Stimulated activated CD8-positive, alpha-beta memory T cell treated with anti-CD3 and anti-CD28 coated beads, Interleukin-2, amount 100 ng/mL, for 1 hour (primary cell): ENCODE results near the gene CPSF4L.
A peak's percentile ranks its signal among the peaks of the same experiment; 100 is the strongest.
"Not testable (repeated sequence)": the region's sequence is repeated elsewhere in the genome, so short reads cannot be mapped to it uniquely, and the experiment has no call there.

Experiments
- DNase-seq, 2 donors: peaks; one replicate each; pipeline ENCODE4 v3.0.0-alpha.2; 2020; ENCODE audit warnings: low read depth in 2 of 2

The CPSF4L gene

GRCh38 chr17:73268582-73269328 lies 7.1 kb upstream of the CPSF4L start:
- DNase-seq = no peak

- DNase-seq = no peak
Measured at GRCh38 chr17:73267648-73268537, 6.2 kb upstream of the CPSF4L start.

- no peak for DNase-seq
Measured at GRCh38 chr17:73266796-73267195, 5.1 kb upstream of the CPSF4L start.

DNA sequence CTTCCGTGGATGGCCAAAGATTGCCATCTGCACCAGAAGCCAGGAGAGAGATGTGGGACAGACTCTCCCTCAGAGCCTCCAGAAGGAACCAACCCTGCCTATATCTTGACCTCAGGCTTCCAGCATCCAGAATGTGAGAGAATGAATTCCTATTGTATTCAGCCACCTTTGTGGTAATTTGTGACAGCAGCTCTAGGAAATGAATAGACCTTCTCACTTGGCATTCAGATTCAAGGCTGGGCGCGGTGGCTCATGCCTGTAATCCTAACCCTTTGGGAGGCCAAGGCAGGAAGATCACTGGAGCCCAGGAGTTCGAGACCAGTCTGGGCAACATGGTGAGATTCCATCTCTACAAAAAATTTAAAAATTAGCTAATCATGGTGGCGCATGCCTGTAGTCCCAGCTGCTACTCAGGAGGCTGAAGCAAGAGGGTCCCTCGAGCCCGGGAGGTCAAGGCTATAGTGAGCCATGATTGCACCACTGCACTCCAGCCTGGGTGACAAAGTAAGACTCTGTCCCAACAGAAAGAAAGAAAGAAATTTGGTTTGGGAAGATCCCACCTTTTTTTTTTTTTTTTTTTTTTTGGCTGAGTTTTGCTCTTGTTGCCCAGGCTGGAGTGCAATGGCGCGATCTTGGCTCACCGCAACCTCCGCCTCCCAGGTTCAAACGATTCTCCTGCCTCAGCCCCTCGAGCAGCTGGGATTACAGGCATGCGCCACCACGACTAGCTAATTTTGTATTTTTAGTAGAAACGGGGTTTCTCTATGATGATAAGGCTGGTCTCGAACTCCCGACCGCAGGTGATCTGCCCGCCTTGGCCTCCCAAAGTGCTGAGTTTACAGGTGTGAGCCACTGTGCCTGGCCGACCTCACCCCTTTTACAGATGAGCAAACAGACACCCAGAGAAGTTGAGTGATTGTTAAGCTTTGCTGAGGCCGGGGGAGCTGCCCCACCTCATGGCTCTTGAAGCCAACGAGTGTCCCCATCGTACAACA lies 4.3 kb upstream of the CPSF4L start:
- no peak for DNase-seq

GRCh38 chr17:73264448-73264847 lies 2.8 kb upstream of the CPSF4L start:
- not testable (repeated sequence) for DNase-seq

GRCh38 chr17:73262676-73263642 lies 1.3 kb upstream of the CPSF4L start:
- DNase-seq = no peak

GRCh38 chr17:73261952-73262675 lies 434 bp upstream of the CPSF4L start:
- no peak for DNase-seq

GRCh38 chr17:73257516-73257915 lies 4.2 kb downstream of the CPSF4L start:
- no peak for DNase-seq

- DNase-seq = no peak
Measured at GRCh38 chr17:73256220-73256619, 5.5 kb downstream of the CPSF4L start.

GRCh38 chr17:73255671-73256181 lies 6.0 kb downstream of the CPSF4L start:
- peak; percentile 23 to 34 for DNase-seq

DNA sequence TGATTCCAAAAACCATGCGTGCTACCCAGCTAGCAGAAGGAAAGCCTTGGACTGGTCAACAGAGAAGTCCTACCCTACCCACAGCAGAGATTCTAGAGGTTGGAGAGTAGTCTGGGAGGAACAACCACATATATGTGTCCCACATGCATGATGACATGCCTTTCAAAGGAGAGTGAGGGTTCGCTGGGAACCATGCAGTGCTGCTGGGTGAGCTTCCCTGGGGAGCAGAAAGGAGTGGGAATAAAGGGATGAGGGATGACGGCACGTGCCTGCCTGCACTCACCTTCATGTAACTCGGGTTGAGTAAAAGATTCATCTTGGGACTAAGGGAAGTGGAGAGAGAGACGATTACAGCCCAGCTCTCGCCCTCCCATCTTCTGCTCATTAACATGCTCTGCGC lies 9.8 kb downstream of the CPSF4L start:
- no peak for DNase-seq

GRCh38 chr17:73250851-73251640 lies 10.6 kb downstream of the CPSF4L start:
- DNase-seq = no peak

DNA sequence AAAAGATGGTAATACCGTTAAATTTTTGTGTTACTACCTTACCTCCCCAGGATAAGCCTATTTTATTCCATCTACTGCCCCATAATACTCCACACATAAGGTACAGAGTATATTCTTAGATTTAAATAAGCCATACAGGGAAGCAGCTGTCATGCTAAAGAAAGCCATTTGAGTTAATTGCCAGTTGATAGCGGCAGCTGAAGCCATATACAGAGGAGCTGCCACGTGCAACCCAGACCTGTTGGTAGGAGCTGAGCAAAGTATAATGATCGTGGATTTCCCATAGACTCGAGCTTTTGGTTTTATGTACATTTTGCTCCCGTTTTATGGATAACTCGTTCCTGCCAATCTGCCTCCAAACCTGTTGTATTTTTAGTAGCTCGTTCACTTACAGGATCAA lies 12.0 kb downstream of the CPSF4L start:
- DNase-seq = no peak

DNA sequence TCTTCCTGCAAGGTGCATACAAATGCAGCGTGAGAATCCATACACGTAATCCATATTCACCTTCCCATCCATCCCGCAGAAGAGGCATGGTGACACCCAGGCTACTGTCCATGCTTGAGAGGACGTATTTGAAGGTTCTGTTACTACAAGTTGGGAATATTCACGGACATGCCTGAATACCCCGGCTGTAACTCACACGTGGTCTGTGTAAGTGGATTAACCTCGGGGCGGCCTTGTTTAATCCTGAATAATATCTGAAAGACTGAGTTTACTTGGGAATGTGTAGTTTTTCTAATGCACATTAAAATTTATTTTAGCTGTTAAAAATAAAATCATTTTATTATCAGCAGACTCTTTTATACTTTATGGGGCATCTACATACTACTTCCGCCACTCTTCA lies 13.1 kb downstream of the CPSF4L start:
- no peak for DNase-seq

DNA sequence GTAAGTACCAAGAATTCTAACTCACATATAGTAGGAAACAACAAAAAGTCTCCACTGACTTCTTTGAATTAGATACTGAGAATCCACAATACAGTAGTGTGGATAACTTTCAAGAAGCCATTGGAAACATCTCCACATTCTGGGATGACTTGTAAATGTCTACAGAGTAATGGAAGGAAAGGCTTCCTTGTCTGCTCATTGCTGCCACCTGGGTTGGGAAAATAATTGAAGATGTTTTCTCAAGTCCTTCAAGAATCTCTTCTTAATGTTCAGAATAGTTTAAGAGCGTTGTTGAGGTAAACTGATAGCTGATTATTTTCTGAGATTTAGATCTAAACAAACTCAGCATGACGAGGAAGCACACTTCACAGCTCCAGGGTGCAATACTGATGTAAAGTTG lies 14.0 kb downstream of the CPSF4L start:
- no peak for DNase-seq

GRCh38 chr17:73240561-73240960 lies 21.1 kb downstream of the CPSF4L start:
- DNase-seq = no peak

GRCh38 chr17:73237714-73238113 lies 24.0 kb downstream of the CPSF4L start:
- DNase-seq = no peak

GRCh38 chr17:73234736-73235135 lies 26.9 kb downstream of the CPSF4L start:
- DNase-seq = no peak
